HG03520 (cell line): ENCODE results near the gene NUP42.
"Not testable (repeated sequence)": the region's sequence is repeated elsewhere in the genome, so short reads cannot be mapped to it uniquely, and the experiment has no call there.

Source experiments
- ATAC-seq: cut with Tn5 transposase; IDR thresholded peaks from one replicate; pipeline ENCODE4 v1.9.1; 2021; ENCODE audit warnings: mild to moderate bottlenecking, moderate library complexity; ENCODE audit not compliant: unreplicated experiment

Gene NUP42

GRCh38 chr7:23204241-23204640 is 22.4 kb downstream of the NUP42 start:
- ATAC-seq, result no peak

DNA sequence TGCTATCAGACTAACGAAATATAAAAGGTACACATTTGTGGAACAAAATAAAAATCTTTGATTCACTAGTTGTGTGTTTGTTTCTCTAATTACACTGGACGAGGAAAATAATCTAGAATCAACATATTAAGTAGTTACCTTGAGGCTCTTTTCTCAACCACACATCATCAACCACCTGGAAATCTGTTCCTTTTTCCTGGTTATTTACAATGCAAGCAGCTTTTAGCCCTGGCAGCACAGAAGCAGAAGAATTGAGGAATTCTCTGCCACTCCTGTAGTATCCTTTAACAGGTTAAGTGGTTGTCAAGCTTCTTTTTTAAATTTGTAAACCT is 23.7 kb downstream of the NUP42 start:
- no peak for ATAC-seq

DNA sequence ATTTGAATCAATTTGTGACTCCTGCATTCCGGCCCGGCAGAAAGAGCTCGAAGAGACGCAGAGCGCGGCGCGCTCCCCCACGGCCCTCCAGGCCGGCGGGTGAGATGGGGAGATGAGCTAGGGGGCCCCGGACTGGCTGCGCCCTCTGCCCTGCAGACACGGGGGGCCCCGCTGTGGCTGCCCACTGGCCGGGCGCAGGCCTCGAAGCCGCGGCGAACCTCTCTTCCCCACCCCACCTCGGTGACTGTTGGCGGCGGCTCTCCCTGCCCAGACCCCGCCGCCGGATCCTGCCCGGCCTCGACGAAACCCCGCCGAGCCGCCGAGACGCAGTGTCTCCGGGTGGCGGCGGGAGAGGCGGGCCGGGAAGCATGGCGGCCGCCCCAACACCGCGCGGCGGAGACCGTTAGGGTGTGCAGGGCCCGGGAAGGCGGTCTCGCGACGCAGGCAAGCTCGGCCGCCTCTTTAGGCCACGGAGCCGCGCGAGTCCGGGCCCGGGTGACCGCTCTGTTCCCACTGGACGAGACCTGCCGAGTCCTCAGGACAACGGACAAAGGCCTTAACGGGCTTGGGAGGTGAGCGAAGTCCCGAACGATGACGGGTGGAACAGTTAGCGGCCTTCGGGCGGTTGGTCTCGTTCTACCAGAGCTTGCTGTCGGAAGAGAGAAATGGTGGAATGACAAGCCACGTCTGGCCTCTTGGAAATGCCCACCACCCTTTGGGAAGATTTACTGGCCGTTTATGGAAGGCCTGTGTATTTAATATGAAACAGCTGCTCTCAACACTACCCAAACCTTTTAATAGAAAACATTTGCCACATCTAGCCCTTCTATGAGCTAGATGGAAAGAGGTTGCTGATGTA is 24.3 kb downstream of the NUP42 start:
- ATAC-seq, result no peak

- ATAC-seq, result no peak
Observed at GRCh38 chr7:23207021-23207420, 25.2 kb downstream of the NUP42 start.

DNA sequence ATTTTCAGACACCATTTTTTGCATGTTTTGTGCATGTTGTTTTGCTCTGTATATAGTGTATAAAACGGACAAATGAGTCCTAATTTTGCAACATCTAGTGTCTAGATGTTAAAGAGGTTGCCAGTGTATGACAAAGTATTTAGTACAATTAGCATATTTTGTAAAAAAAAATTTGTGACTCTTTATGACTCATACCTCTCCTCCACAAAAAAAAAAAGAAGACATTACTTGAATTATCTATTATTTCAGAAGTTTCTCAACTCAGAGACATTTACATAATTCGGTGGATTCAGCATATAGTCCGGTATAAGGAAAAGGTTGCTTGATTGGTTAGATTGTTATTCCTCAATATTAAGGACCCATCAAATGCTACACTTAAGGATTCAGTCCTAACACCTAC is 26.0 kb downstream of the NUP42 start:
- ATAC-seq, result no peak

- no peak for ATAC-seq
Observed at GRCh38 chr7:23208316-23208715, 26.5 kb downstream of the NUP42 start.

DNA sequence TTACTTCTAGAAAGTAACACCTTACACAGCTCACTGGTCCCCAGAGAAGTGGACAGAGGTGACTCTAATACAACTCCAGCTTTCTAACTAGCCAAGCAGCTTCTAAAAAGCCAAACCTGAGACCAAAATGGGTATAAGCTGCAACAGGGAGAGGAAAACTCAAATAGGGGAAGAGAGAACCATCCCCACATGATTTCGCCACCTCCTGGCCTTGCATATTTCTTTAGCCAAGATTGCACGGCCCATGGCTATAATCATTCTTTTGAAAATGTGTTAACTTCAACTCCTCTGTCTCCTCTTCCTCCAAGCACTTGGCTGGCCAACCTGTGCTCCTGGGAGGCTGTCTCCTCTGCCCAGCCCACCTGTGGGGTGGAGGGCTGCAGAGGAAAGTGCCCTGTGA is 28.7 kb downstream of the NUP42 start:
- no peak for ATAC-seq

- ATAC-seq, result no peak
Observed at GRCh38 chr7:23211589-23211988, 29.7 kb downstream of the NUP42 start.

- ATAC-seq, result no peak
Observed at GRCh38 chr7:23212395-23212794, 30.5 kb downstream of the NUP42 start.

- no peak for ATAC-seq
Observed at GRCh38 chr7:23212841-23213240, 31.0 kb downstream of the NUP42 start.

- ATAC-seq, result no peak
Observed at GRCh38 chr7:23213755-23214154, 31.9 kb downstream of the NUP42 start.

DNA sequence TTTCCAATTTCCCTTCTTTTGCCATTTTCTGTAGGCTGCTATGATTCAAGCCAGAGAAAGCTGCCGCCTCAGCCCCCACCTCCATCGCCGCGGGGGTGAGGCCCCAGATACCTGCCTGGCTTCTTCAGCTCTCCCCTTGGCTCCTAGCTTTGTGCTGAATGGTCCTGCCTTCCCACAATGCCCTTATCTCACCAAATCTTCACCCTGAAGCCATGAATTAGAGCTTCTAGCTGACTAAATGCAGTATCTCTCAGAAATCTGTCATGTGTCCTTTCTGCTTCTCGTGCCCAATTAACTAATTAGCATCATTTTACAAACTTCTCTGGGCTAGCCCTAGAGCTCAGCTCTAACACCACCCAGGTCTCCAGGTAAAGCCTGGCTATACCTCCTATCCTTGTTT is 32.6 kb downstream of the NUP42 start:
- ATAC-seq, result no peak

GRCh38 chr7:23214938-23215337 is 33.1 kb downstream of the NUP42 start:
- no peak for ATAC-seq

GRCh38 chr7:23216021-23216420 is 34.2 kb downstream of the NUP42 start:
- no peak for ATAC-seq

DNA sequence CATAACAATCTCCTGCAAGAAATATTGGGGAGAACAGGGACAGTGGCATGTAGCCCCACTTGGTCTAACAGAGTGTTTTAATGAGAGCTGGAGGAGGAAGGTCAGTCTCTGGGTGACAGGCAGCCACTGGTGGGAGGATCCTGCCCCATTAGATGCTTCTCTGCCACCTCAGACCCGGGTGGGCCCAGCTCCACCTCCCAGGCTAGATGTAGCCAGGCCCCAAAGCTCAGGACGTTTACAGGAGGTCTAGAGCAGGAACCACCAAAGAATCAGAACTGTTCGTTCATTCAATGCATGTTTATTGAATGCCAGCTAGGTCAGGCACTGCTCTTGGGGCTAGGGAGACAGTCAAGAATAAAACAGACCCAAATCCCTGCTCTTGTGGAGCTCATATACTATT is 36.3 kb downstream of the NUP42 start:
- no peak for ATAC-seq

DNA sequence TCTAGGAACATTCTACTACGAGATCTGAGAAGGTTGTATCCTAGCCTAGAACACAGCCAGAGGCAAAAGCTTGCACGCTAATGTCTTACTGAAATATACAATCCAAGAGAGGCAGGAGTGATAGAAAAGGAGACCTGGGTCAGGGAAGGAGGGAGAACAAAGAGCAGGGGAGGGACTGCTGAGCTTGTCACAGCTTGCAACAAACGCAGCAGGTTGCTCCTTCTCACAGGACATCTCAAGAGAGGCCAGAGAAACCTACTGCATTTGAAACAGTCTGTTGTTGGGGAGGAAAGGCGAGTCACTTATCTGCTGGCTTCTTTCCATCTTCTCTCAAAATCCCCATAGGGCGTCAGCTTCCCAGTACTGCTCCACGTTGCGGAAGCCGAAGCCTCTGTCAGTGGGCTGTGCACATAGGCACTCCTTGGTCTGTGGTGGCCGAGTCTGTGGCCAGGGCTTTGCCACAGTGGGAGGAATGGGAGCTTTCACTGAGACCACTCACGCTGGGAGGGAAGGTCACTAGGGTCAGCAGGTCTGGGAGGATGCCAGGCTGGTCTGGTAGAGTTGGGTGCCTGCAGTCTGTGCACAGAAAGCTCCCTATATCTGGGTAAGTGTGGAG is 39.0 kb downstream of the NUP42 start:
- ATAC-seq, result no peak

GRCh38 chr7:23222439-23223030 is 40.7 kb downstream of the NUP42 start:
- no peak for ATAC-seq

GRCh38 chr7:23224364-23224763 is 42.5 kb downstream of the NUP42 start:
- not testable (repeated sequence) for ATAC-seq

- ATAC-seq, result no peak
Observed at GRCh38 chr7:23226844-23227450, 45.1 kb downstream of the NUP42 start.

DNA sequence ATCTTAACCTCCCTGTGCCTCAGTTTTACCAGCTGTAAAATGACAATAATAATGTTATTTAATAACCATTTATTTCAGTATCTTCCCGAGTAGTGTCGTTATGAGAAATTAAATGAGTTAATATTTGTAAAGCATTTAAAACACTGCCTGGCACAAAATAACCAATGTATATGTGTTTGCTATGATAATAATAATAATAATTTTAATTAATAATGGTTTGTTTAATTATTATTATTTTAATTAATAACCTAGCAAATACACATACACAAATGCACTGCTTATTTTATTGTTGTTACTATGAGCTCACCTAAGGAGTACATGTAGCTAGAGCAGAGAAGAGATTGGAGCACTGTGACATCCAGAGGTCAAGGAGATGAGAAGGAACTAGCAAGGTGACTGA is 46.6 kb downstream of the NUP42 start:
- ATAC-seq, result no peak

DNA sequence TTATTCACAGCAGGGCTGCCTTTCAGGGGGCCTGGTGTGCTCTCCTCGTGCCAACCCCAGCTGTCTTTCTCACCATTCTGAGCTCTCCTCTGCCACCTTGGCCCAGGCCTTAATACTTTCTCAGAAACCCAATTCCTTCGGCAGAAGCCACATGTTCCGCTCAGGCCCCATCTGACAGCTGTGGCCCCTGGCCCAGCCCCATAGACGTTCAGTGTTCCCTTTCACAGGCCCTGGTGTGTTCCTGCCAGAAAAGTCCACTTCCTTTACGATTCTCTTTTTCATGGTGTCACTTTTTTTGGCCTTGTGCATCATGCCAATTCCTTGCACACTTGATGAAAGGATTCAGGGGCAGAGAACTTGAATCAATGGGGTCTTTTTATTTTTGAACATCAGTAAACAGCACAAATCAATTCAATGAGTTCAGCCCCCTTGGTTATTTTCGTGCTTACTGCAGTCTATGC is 48.8 kb downstream of the NUP42 start:
- no peak for ATAC-seq

DNA sequence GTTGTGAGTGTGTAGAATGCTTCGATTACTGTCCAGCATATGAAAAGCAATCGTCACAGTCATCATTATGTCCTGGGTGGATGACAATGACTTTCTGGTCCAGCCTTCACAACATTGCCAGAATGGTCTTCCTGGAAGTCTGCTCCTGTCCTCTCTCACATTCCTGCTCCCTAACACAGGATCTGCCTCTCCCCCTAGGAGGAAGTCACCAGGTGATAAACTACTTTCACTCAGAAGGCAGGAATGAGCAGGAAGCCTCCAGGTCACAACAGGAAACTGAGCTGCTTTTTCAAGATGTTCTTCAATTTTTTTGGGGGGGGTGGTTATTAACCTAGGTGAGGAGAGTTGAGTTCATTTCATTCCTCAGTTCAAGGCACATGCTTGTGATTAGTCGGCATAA is 51.1 kb downstream of the NUP42 start:
- ATAC-seq, result no peak
